Measurements from ENCODE around the gene RAB38.

RAB38 gene

GRCh38 chr11:88171982-88172381, 3.3 kb downstream of the RAB38 start:
- TF ChIP-seq CTCF (IDR thresholded peaks at IDR 0.05) = no peak
- no peak overlapping the region for H3K4me3 ChIP-seq
- no peaks in the 10 kb centered on the region for H3K27me3 ChIP-seq
- H3K27ac ChIP-seq = no peak overlapping the region
- H3K36me3 ChIP-seq = no peaks in the 10 kb centered on the region
- no peak for DNase-seq
- H3K4me1 ChIP-seq = peaks cover 0 to 23% (median 8%) of the 10 kb centered on the region in 4 donors
- intact Hi-C loops (cut with DNase I; ENCODE audit: low total_unique reads) = no loop called here
- H3K9me3 ChIP-seq = no peaks in the 10 kb centered on the region

GRCh38 chr11:88170673-88171072, 4.6 kb downstream of the RAB38 start:
- Histone ChIP-seq H3K27ac (no peak overlapping the region), H3K36me3 (no peaks in the 10 kb centered on the region), H3K4me3 (no peak overlapping the region), H3K4me1 (peaks cover 0 to 20% (median 7%) of the 10 kb centered on the region in 4 donors), H3K9me3 (no peaks in the 10 kb centered on the region), H3K27me3 (no peaks in the 10 kb centered on the region)
- intact Hi-C loops (cut with DNase I; ENCODE audit: low total_unique reads) = no loop called here
- no peak for TF ChIP-seq CTCF (IDR thresholded peaks at IDR 0.05)
- DNase-seq = no peak

- Histone ChIP-seq H3K36me3 (no peaks in the 10 kb centered on the region), H3K27ac (no peak overlapping the region), H3K4me3 (no peak overlapping the region), H3K4me1 (peaks cover 0 to 12% (median 2%) of the 10 kb centered on the region in 4 donors), H3K27me3 (no peaks in the 10 kb centered on the region), H3K9me3 (no peaks in the 10 kb centered on the region)
- intact Hi-C loops (cut with DNase I; ENCODE audit: low total_unique reads) = no loop called here
- no peak for TF ChIP-seq CTCF (IDR thresholded peaks at IDR 0.05)
- DNase-seq = no peak
These were observed 5.4 kb downstream of the RAB38 start for GRCh38 chr11:88169881-88170280.

GRCh38 chr11:88169471-88169870, 5.8 kb downstream of the RAB38 start:
- peaks cover 0 to 8% (median 0%) of the 10 kb centered on the region in 4 donors for H3K4me1 ChIP-seq
- TF ChIP-seq CTCF (IDR thresholded peaks at IDR 0.05) = no peak
- DNase-seq = no peak

GRCh38 chr11:88167853-88168252, 7.4 kb downstream of the RAB38 start:
- no peak for TF ChIP-seq CTCF (IDR thresholded peaks at IDR 0.05)
- no peaks in the 10 kb centered on the region for H3K9me3 ChIP-seq
- intact Hi-C loops (cut with DNase I; ENCODE audit: low total_unique reads) = no loop called here

More at GRCh38 chr11:88169471-88169870, 5.8 kb downstream of the RAB38 start:
- no peaks in the 10 kb centered on the region for H3K36me3 ChIP-seq
- H3K4me3 ChIP-seq = no peak overlapping the region
- intact Hi-C loops (cut with DNase I; ENCODE audit: low total_unique reads) = no loop called here
- H3K9me3 ChIP-seq = no peaks in the 10 kb centered on the region
- H3K27ac ChIP-seq = no peak overlapping the region
- no peaks in the 10 kb centered on the region for H3K27me3 ChIP-seq

More at GRCh38 chr11:88167853-88168252, 7.4 kb downstream of the RAB38 start:
- no peaks in the 10 kb centered on the region for H3K27me3 ChIP-seq
- no peak for DNase-seq
- H3K4me1 ChIP-seq = no peaks in the 10 kb centered on the region
- no peaks in the 10 kb centered on the region for H3K36me3 ChIP-seq
- H3K27ac ChIP-seq = no peak overlapping the region
- H3K4me3 ChIP-seq = no peak overlapping the region

Measured in tibial artery (tissue), 4 donors.